Fibroblast of the aortic adventitia (primary cell): ENCODE results near the gene PRR15L. TPM values are rescaled to one million over a fixed set of nuclear protein-coding genes. Genes with fewer than 3 reads are reported as not detected.

ENCODE experiments used
- DNase-seq: peaks from one replicate; pipeline ENCODE4 v3.0.0-alpha.2; 2010; ENCODE audit warnings: low read depth
- H3K4me3 ChIP-seq: 2 replicates; pipeline ENCODE4 v1.5.1; 2011; ENCODE audit warnings: low read depth, mild to moderate bottlenecking, control low read depth, low read length, moderate library complexity
- CTCF ChIP-seq: IDR thresholded peaks from 2 replicates; pipeline ENCODE4 v1.5.1; 2011; ENCODE audit warnings: mild to moderate bottlenecking, low read length, control low read depth, inconsistent platforms; ENCODE audit not compliant: insufficient read depth
- total RNA-seq: library from RNA; depleted of rRNA; stranded (reverse); fragments of >200 nt; gene quantifications from 2 replicates; pipeline ENCODE4 v1.2.3, GENCODE V29; 2012; ENCODE audit warnings: low replicate concordance

Gene PRR15L
- total RNA-seq, 1 donor, result not detected

GRCh38 chr17:47916489-47917208 lies 41.0 kb downstream of the PRR15L start:
- DNase-seq, result no peak
- H3K4me3 ChIP-seq, result no peak overlapping the region
- TF ChIP-seq CTCF, result no peak

- no peak for DNase-seq
- TF ChIP-seq CTCF, result no peak
These were observed 41.8 kb downstream of the PRR15L start for GRCh38 chr17:47915776-47916398.

GRCh38 chr17:47914306-47914948 lies 43.3 kb downstream of the PRR15L start:
- no peak for DNase-seq
- no peak overlapping the region for H3K4me3 ChIP-seq
- no peak for TF ChIP-seq CTCF

More at GRCh38 chr17:47915776-47916398, 41.8 kb downstream of the PRR15L start:
- H3K4me3 ChIP-seq, result no peak overlapping the region

GRCh38 chr17:47913050-47913449 lies 44.6 kb downstream of the PRR15L start:
- DNase-seq, result no peak
- no peak overlapping the region for H3K4me3 ChIP-seq
- no peak for TF ChIP-seq CTCF

- peak; percentile 20 for DNase-seq
- no peak overlapping the region for H3K4me3 ChIP-seq
- TF ChIP-seq CTCF, result no peak
These were observed 49.6 kb downstream of the PRR15L start for GRCh38 chr17:47907932-47908562.

- H3K4me3 ChIP-seq, result no peak overlapping the region
- DNase-seq, result no peak
- no peak for TF ChIP-seq CTCF
These were observed 51.2 kb downstream of the PRR15L start for GRCh38 chr17:47906443-47906842.
